ENCODE data around the gene CGNL1. TPM values are rescaled to one million over a fixed set of nuclear protein-coding genes. Genes with fewer than 3 reads are reported as not detected.

The CGNL1 gene
- total RNA-seq, 2 donors from 2014 or later, result 3.9 to 4.7 TPM

GRCh38 chr15:57503051-57503702 lies 126.9 kb downstream of the CGNL1 start:
- Histone ChIP-seq H3K9me3 (no peaks in the 10 kb centered on the region), H3K4me1 (peaks cover 12% of the 10 kb centered on the region), H3K9ac (ENCODE audit: low read depth in 2 of 2, low read length in 2 of 2) (no peak overlapping the region), H3K4me3 (no peak overlapping the region), H3K27ac (no peak overlapping the region), H3K27me3 (no peaks in the 10 kb centered on the region), H3K36me3 (no peaks in the 10 kb centered on the region)
- no peak for DNase-seq
- no peak for TF ChIP-seq CTCF (IDR thresholded peaks at IDR 0.05)
- intact Hi-C loops (cut with DNase I), result no loop called here

GRCh38 chr15:57503911-57504598 lies 127.8 kb downstream of the CGNL1 start:
- H3K4me1 ChIP-seq, result peaks cover 12% of the 10 kb centered on the region
- TF ChIP-seq CTCF (IDR thresholded peaks at IDR 0.05), result no peak
- DNase-seq, result no peak
- no peak overlapping the region for H3K4me3 ChIP-seq
- H3K27ac ChIP-seq, result no peak overlapping the region
- no peaks in the 10 kb centered on the region for H3K36me3 ChIP-seq
- no peak overlapping the region for H3K9ac ChIP-seq (ENCODE audit: low read depth in 2 of 2, low read length in 2 of 2)
- intact Hi-C loops (cut with DNase I), result no loop called here
- no peaks in the 10 kb centered on the region for H3K27me3 ChIP-seq
- H3K9me3 ChIP-seq, result no peaks in the 10 kb centered on the region

GRCh38 chr15:57504599-57504940 lies 128.3 kb downstream of the CGNL1 start:
- Histone ChIP-seq H3K36me3 (no peaks in the 10 kb centered on the region), H3K4me1 (peaks cover 12% of the 10 kb centered on the region), H3K27ac (peak overlapping the region; percentile 79), H3K9me3 (no peaks in the 10 kb centered on the region), H3K9ac (ENCODE audit: low read depth in 2 of 2, low read length in 2 of 2) (no peak overlapping the region), H3K4me3 (no peak overlapping the region), H3K27me3 (no peaks in the 10 kb centered on the region)
- no peak for DNase-seq
- no peak for TF ChIP-seq CTCF (IDR thresholded peaks at IDR 0.05)
- intact Hi-C loops (cut with DNase I), result no loop called here

GRCh38 chr15:57505056-57505715 lies 128.9 kb downstream of the CGNL1 start:
- peak overlapping the region in 1 of 2 donors; percentile 38 for H3K9ac ChIP-seq (ENCODE audit: low read depth in 2 of 2, low read length in 2 of 2)
- peak overlapping the region; percentile 79 for H3K27ac ChIP-seq
- H3K4me1 ChIP-seq, result peaks cover 12% of the 10 kb centered on the region
- no peaks in the 10 kb centered on the region for H3K9me3 ChIP-seq
- H3K4me3 ChIP-seq, result no peak overlapping the region
- H3K27me3 ChIP-seq, result no peaks in the 10 kb centered on the region
- DNase-seq, result peak; percentile 36
- intact Hi-C loops (cut with DNase I), result no loop called here
- TF ChIP-seq CTCF (IDR thresholded peaks at IDR 0.05), result no peak
- H3K36me3 ChIP-seq, result no peaks in the 10 kb centered on the region

GRCh38 chr15:57505949-57506391 lies 129.7 kb downstream of the CGNL1 start:
- intact Hi-C loops (cut with DNase I), result no loop called here
- Histone ChIP-seq H3K9ac (ENCODE audit: low read depth in 2 of 2, low read length in 2 of 2) (peak overlapping the region in 1 of 2 donors; percentile 56), H3K9me3 (no peaks in the 10 kb centered on the region), H3K27ac (peak overlapping the region; percentile 79), H3K36me3 (no peaks in the 10 kb centered on the region), H3K27me3 (no peaks in the 10 kb centered on the region), H3K4me1 (peaks cover 12% of the 10 kb centered on the region), H3K4me3 (no peak overlapping the region)
- peak; percentile 82 for DNase-seq
- TF ChIP-seq CTCF (IDR thresholded peaks at IDR 0.05), result no peak

All from colonic mucosa (tissue), 4 donors.